GM06990 (cell line): ENCODE measurements around the gene MSX2.

Source experiments
- DNase-seq: peaks from one replicate; pipeline ENCODE4 v3.0.0-alpha.2; 2011; ENCODE audit not compliant: insufficient read length; ENCODE audit errors: extremely low read depth
- H3K27me3 ChIP-seq: replicated peaks from 2 replicates; pipeline ENCODE4 v1.6.0; 2011; ENCODE audit warnings: low read length; ENCODE audit not compliant: control insufficient read depth, insufficient read depth
- H3K36me3 ChIP-seq: 2 replicates; pipeline ENCODE4 v1.5.1; 2011; ENCODE audit warnings: low read length; ENCODE audit not compliant: control insufficient read depth, insufficient read depth
- H3K4me3 ChIP-seq: replicated peaks from 2 replicates; pipeline ENCODE4 v1.5.1; 2011; ENCODE audit warnings: low read depth, mild to moderate bottlenecking, control low read depth, low read length
- CTCF ChIP-seq: IDR thresholded peaks from 2 replicates; pipeline ENCODE4 v1.5.1; 2011; ENCODE audit warnings: low read length, control low read depth, mild to moderate bottlenecking, inconsistent platforms; ENCODE audit not compliant: insufficient read depth, poor library complexity, severe bottlenecking

Gene MSX2

GRCh38 chr5:174765540-174765939 is 41.2 kb downstream of the MSX2 start:
- H3K27me3 ChIP-seq = peaks cover 1% of the 10 kb centered on the region
- H3K4me3 ChIP-seq = no peak overlapping the region
- DNase-seq = no peak
- no peaks in the 10 kb centered on the region for H3K36me3 ChIP-seq
- TF ChIP-seq CTCF = no peak

- Histone ChIP-seq H3K36me3 (no peaks in the 10 kb centered on the region), H3K27me3 (peaks cover 1% of the 10 kb centered on the region), H3K4me3 (no peak overlapping the region)
- TF ChIP-seq CTCF = no peak
- no peak for DNase-seq
Measured at GRCh38 chr5:174767670-174768069, 43.3 kb downstream of the MSX2 start.

GRCh38 chr5:174769005-174769404 is 44.6 kb downstream of the MSX2 start:
- TF ChIP-seq CTCF = no peak
- Histone ChIP-seq H3K4me3 (no peak overlapping the region), H3K36me3 (no peaks in the 10 kb centered on the region), H3K27me3 (peaks cover 1% of the 10 kb centered on the region)
- DNase-seq = no peak

GRCh38 chr5:174773371-174773770 is 49.0 kb downstream of the MSX2 start:
- no peak for TF ChIP-seq CTCF
- DNase-seq = no peak
- Histone ChIP-seq H3K4me3 (no peak overlapping the region), H3K27me3 (peaks cover 1% of the 10 kb centered on the region), H3K36me3 (no peaks in the 10 kb centered on the region)

GRCh38 chr5:174775081-174775480 is 50.7 kb downstream of the MSX2 start:
- no peak for TF ChIP-seq CTCF
- no peaks in the 10 kb centered on the region for H3K27me3 ChIP-seq
- no peak for DNase-seq
- H3K4me3 ChIP-seq = no peak overlapping the region
- H3K36me3 ChIP-seq = no peaks in the 10 kb centered on the region

- no peak for DNase-seq
- no peak for TF ChIP-seq CTCF
Measured at GRCh38 chr5:174777111-174777510, 52.7 kb downstream of the MSX2 start.

More at GRCh38 chr5:174777111-174777510, 52.7 kb downstream of the MSX2 start:
- no peak overlapping the region for H3K4me3 ChIP-seq
- no peaks in the 10 kb centered on the region for H3K27me3 ChIP-seq
- H3K36me3 ChIP-seq = no peaks in the 10 kb centered on the region
